Lower lobe of right lung (tissue), 2 donors: ENCODE data around the gene KLF17. TPM values are rescaled to one million over a fixed set of nuclear protein-coding genes. Genes with fewer than 3 reads are reported as not detected.
"Not testable (repeated sequence)": the region's sequence is repeated elsewhere in the genome, so short reads cannot be mapped to it uniquely, and the experiment has no call there.

ENCODE experiments used
- ATAC-seq, 2 donors: fragments of 200-7000 bp; cut with Tn5 transposase; one replicate each; pipeline ENCODE4 v1.9.1; 2020 to 2022; ENCODE audit warnings: mild to moderate bottlenecking in 2 of 2, moderate library complexity in 2 of 2
- DNase-seq: peaks from one replicate; pipeline ENCODE4 v3.0.0-alpha.2; 2020
- H3K27ac ChIP-seq: fragments of 200-600 bp; one replicate; pipeline ENCODE4 v1.8.0; 2022
- H3K27me3 ChIP-seq: fragments of 200-600 bp; one replicate; pipeline ENCODE4 v1.8.0; 2022; ENCODE audit warnings: low read depth
- H3K36me3 ChIP-seq: fragments of 200-600 bp; one replicate; pipeline ENCODE4 v1.8.0; 2022; ENCODE audit warnings: mild to moderate bottlenecking
- H3K4me1 ChIP-seq: fragments of 200-600 bp; one replicate; pipeline ENCODE4 v1.8.0; 2022
- H3K4me3 ChIP-seq: fragments of 200-600 bp; one replicate; pipeline ENCODE4 v1.8.0; 2022; ENCODE audit warnings: mild to moderate bottlenecking
- H3K9me3 ChIP-seq: fragments of 200-600 bp; one replicate; pipeline ENCODE4 v1.8.0; 2022
- intact Hi-C: fragments of 100-400 bp; cut with DNase I; formaldehyde crosslinking; loops from one replicate; pipeline ENCODE4 v1.11.0; 2022
- total RNA-seq: library from RNA; stranded (reverse); fragmentation: NEBNext Ultra II Directional; extraction: Animal tissue kit (Norgen Biotek cat#: 25700); gene quantifications from one replicate; pipeline ENCODE4 v1.2.1, GENCODE V29; 2021
- TF ChIP-seq, protein P1 (sequence below): fragments of 200-600 bp; IDR thresholded peaks from one replicate; pipeline ENCODE4 v1.8.0; 2022; ENCODE audit warnings: antibody characterized with exemption, mild to moderate bottlenecking
- donor health status: DM: no; HTN: yes; CAD: no; lungs with severe emphysema.

Gene KLF17
- total RNA-seq, 1 donor from 2014 or later = 0.47 TPM

DNA sequence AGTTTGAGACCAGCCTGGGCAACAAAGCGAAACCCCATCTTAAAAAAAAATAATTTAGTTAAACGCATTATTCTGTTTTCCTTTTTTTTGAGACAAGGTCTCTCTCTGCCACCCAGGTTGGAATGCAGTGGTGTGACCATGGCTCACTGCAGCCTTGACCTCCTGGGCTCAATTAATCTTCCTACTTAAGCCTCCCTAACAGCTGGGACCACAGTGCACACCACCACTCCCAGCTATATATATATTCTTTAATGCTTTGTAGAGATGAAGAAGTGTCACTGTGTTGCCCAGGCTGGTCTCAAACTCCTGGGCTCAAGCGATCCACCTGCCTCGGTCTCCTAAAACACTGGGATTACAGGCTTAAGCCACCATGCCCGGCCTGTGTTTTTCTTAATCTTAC, 7.7 kb upstream of the KLF17 start:
- H3K27ac ChIP-seq = no peak overlapping the region
- ATAC-seq (no peak), DNase-seq (no peak)
- H3K4me1 ChIP-seq = no peaks in the 10 kb centered on the region
- H3K9me3 ChIP-seq = no peaks in the 10 kb centered on the region
- H3K36me3 ChIP-seq = no peaks in the 10 kb centered on the region
- H3K4me3 ChIP-seq = no peak overlapping the region
- intact Hi-C loops = no loop called here
- TF ChIP-seq, protein P1, sequence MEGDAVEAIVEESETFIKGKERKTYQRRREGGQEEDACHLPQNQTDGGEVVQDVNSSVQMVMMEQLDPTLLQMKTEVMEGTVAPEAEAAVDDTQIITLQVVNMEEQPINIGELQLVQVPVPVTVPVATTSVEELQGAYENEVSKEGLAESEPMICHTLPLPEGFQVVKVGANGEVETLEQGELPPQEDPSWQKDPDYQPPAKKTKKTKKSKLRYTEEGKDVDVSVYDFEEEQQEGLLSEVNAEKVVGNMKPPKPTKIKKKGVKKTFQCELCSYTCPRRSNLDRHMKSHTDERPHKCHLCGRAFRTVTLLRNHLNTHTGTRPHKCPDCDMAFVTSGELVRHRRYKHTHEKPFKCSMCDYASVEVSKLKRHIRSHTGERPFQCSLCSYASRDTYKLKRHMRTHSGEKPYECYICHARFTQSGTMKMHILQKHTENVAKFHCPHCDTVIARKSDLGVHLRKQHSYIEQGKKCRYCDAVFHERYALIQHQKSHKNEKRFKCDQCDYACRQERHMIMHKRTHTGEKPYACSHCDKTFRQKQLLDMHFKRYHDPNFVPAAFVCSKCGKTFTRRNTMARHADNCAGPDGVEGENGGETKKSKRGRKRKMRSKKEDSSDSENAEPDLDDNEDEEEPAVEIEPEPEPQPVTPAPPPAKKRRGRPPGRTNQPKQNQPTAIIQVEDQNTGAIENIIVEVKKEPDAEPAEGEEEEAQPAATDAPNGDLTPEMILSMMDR = no peak
- no peaks in the 10 kb centered on the region for H3K27me3 ChIP-seq

DNA sequence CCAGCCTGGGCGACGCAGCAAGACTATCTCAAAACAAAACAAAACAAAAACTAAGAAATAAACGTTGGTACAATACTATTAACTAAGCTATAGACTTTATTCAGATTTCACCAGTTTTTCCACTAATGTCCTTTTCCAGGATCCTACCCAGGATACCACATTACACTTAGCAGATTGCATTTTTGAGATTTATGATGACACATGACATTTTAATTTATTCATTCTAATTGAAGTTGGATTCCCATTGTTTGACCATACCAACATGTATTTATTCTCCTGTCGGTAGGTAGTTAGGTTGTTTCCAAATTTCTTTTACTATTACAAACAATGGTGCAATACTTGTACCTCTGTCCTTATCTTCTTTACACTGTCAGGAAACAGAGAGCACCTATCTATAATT, 6.8 kb upstream of the KLF17 start:
- TF ChIP-seq, protein P1 = no peak
- no peaks in the 10 kb centered on the region for H3K27me3 ChIP-seq
- H3K9me3 ChIP-seq = no peaks in the 10 kb centered on the region
- no peaks in the 10 kb centered on the region for H3K36me3 ChIP-seq
- H3K4me3 ChIP-seq = no peak overlapping the region
- H3K4me1 ChIP-seq = no peaks in the 10 kb centered on the region
- intact Hi-C loops = no loop called here
- H3K27ac ChIP-seq = no peak overlapping the region
- DNase-seq (no peak), ATAC-seq (no peak)

DNA sequence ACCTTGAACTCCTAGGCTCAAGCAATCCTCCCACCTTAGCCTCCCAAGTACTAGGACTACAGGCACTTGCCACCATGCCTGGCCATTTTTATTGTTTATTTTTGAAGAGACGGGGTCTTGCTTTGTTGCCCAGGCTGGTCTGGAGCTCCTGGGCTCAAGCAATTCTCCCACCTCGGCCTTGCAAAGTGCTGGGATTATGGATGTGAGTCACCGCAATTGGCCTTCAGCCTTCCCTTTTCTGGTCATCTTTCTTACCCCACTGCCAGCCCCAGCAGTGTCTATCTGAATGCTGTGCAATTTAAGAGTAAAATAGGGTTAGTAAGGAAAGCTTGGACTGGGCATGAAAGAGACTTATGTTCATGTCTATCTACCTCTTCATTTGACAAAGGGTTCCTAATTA, 6.1 kb upstream of the KLF17 start:
- Histone ChIP-seq H3K27ac (no peak overlapping the region), H3K27me3 (no peaks in the 10 kb centered on the region), H3K4me1 (no peaks in the 10 kb centered on the region), H3K36me3 (no peaks in the 10 kb centered on the region), H3K9me3 (no peaks in the 10 kb centered on the region), H3K4me3 (no peak overlapping the region)
- intact Hi-C loops = no loop called here
- TF ChIP-seq, protein P1 = no peak
- ATAC-seq (no peak), DNase-seq (no peak)

DNA sequence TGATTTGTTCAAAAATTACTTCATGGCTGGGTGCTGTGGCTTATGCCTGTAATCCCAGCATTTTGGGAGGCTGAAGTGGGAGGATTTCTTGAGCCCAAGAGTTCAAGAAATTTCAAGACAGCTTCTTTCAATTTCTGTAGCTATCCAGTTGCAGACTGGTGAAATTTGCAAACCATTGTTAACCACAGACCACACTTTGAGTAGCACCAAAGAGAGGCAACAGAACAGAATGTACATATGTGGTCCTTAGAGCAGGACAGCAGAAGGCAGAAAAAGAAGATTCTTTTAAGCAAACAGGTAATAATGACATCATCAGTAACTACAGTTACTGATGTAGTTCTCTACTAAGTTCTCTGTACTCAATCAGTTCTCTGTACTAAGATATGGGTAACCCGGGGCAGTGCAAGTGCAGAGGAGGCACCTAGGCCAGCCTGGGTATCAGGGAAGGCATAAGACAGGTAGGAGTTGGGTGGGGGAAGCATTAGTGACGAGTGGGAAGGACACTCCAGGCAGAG, 5.5 kb upstream of the KLF17 start:
- Histone ChIP-seq H3K9me3 (no peaks in the 10 kb centered on the region), H3K27ac (no peak overlapping the region), H3K4me3 (no peak overlapping the region), H3K27me3 (no peaks in the 10 kb centered on the region), H3K4me1 (no peaks in the 10 kb centered on the region), H3K36me3 (no peaks in the 10 kb centered on the region)
- DNase-seq (no peak), ATAC-seq (no peak)
- TF ChIP-seq, protein P1 = no peak
- intact Hi-C loops = no loop called here

DNA sequence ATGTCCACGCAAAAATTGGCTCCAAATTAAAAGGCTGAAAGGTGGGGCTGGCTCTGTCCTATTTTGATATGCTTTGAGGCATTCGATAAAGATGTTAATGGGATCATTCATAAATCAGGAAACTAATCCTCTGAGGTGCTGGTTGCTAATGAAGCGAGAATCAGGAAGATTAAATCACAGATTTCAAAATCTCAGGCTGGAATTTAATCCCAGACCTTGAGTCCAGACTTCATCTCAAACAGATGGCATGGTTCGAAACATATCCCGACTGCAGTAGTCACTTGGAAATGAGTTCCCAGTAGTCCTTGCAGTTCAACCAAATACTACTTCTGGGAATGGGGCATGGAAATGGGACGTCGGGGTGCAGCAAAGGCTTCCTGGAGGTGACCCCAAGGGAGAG, 4.5 kb upstream of the KLF17 start:
- H3K36me3 ChIP-seq = no peaks in the 10 kb centered on the region
- no peaks in the 10 kb centered on the region for H3K9me3 ChIP-seq
- ATAC-seq (no peak), DNase-seq (no peak)
- no peak overlapping the region for H3K27ac ChIP-seq
- intact Hi-C loops = no loop called here
- H3K4me3 ChIP-seq = no peak overlapping the region
- TF ChIP-seq, protein P1 = no peak
- no peaks in the 10 kb centered on the region for H3K27me3 ChIP-seq
- no peaks in the 10 kb centered on the region for H3K4me1 ChIP-seq

DNA sequence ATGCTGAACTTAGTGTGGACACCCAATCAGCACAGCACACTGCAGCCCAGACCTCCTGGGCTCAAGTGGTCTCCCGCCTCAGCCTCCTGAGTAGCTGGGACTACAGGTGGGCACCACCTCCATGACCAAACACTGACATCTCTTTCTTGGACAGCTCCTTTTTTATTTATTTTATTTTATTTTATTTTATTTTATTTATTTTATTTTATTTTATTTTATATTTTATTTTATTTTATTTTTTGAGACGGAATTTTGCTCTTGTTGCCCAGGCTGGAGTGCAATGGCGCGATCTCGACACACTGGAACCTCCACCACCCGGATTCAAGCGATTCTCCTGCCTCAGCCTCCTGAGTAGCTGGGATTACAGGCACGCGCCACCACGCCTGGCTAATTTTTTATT, 1.3 kb upstream of the KLF17 start:
- DNase-seq, H3K36me3 ChIP-seq, ATAC-seq, H3K27ac ChIP-seq, intact Hi-C loops, H3K4me1 ChIP-seq, H3K4me3 ChIP-seq, H3K9me3 ChIP-seq, H3K27me3 ChIP-seq: not testable (repeated sequence)
